Measurements from ENCODE around the gene AFDN. TPM values are rescaled to one million over a fixed set of nuclear protein-coding genes. Genes with fewer than 3 reads are reported as not detected.

The AFDN gene
- total and polyA plus RNA-seq, 2 experiments from 2014 or later = 130 to 198 TPM

GRCh38 chr6:167920165-167920564 is 93.5 kb downstream of the AFDN start:
- H3K4me3 ChIP-seq = no peak overlapping the region
- no peaks in the 10 kb centered on the region for H3K36me3 ChIP-seq (replicated peaks; ENCODE audit: insufficient read depth, low read depth)
- H3K9me2 ChIP-seq (replicated peaks; ENCODE audit: insufficient read depth) = no peaks in the 10 kb centered on the region
- H3K4me1 ChIP-seq (ENCODE audit: insufficient read depth) = no peaks in the 10 kb centered on the region
- no peak for DNase-seq (ENCODE audit: low spot score)
- TF ChIP-seq CTCF (IDR thresholded peaks at IDR 0.05; ENCODE audit: poor library complexity) = no peak
- TF ChIP-seq EZH2phosphoT487 (IDR thresholded peaks at IDR 0.05; ENCODE audit: low read depth, severe bottlenecking, unreplicated experiment) = no peak
- no peak for TF ChIP-seq EZH2 (IDR thresholded peaks at IDR 0.05; ENCODE audit: borderline replicate concordance)
- no peak overlapping the region for H3K27ac ChIP-seq
- H3K4me2 ChIP-seq = no peak overlapping the region
- H4K20me1 ChIP-seq (ENCODE audit: insufficient read depth, poor library complexity, severe bottlenecking) = no peaks in the 10 kb centered on the region
- H3K79me2 ChIP-seq = peaks cover 11% of the 10 kb centered on the region
- 94% methylated on average over 8 of the region's 8 CpGs for WGBS (ENCODE audit: low lambda C conversion rate, missing lambda C conversion rate)
- H3K27me3 ChIP-seq = no peaks in the 10 kb centered on the region
- H2AFZ ChIP-seq = no peak overlapping the region
- H3K9me3 ChIP-seq (ENCODE audit: low read depth) = no peaks in the 10 kb centered on the region

- H3K79me2 ChIP-seq = peaks cover 12% of the 10 kb centered on the region
- no peak overlapping the region for H3K4me3 ChIP-seq
- H3K4me2 ChIP-seq = no peak overlapping the region
- TF ChIP-seq CTCF (IDR thresholded peaks at IDR 0.05; ENCODE audit: poor library complexity) = no peak
- TF ChIP-seq EZH2 (IDR thresholded peaks at IDR 0.05; ENCODE audit: borderline replicate concordance) = no peak
- no peak for TF ChIP-seq EZH2phosphoT487 (IDR thresholded peaks at IDR 0.05; ENCODE audit: low read depth, severe bottlenecking, unreplicated experiment)
- no peaks in the 10 kb centered on the region for H3K9me3 ChIP-seq (ENCODE audit: low read depth)
- H4K20me1 ChIP-seq (ENCODE audit: insufficient read depth, poor library complexity, severe bottlenecking) = no peaks in the 10 kb centered on the region
- 89% methylated on average over 6 of the region's 6 CpGs for WGBS (ENCODE audit: low lambda C conversion rate, missing lambda C conversion rate)
- H3K27me3 ChIP-seq = no peaks in the 10 kb centered on the region
- H2AFZ ChIP-seq = no peak overlapping the region
- H3K4me1 ChIP-seq (ENCODE audit: insufficient read depth) = no peaks in the 10 kb centered on the region
- no peaks in the 10 kb centered on the region for H3K9me2 ChIP-seq (replicated peaks; ENCODE audit: insufficient read depth)
- no peak overlapping the region for H3K27ac ChIP-seq
- no peak for DNase-seq (ENCODE audit: low spot score)
- peaks cover 3% of the 10 kb centered on the region for H3K36me3 ChIP-seq (replicated peaks; ENCODE audit: insufficient read depth, low read depth)
These were observed 95.1 kb downstream of the AFDN start for GRCh38 chr6:167921831-167922230.

- Histone ChIP-seq H3K9me2 (replicated peaks; ENCODE audit: insufficient read depth) (no peaks in the 10 kb centered on the region), H4K20me1 (ENCODE audit: insufficient read depth, poor library complexity, severe bottlenecking) (no peaks in the 10 kb centered on the region), H3K27me3 (no peaks in the 10 kb centered on the region), H2AFZ (no peak overlapping the region), H3K79me2 (peaks cover 16% of the 10 kb centered on the region), H3K9me3 (ENCODE audit: low read depth) (no peaks in the 10 kb centered on the region), H3K27ac (no peak overlapping the region), H3K36me3 (replicated peaks; ENCODE audit: insufficient read depth, low read depth) (peaks cover 3% of the 10 kb centered on the region), H3K4me2 (no peak overlapping the region), H3K4me3 (no peak overlapping the region), H3K4me1 (ENCODE audit: insufficient read depth) (no peaks in the 10 kb centered on the region)
- TF ChIP-seq EZH2 (IDR thresholded peaks at IDR 0.05; ENCODE audit: borderline replicate concordance) = no peak
- TF ChIP-seq CTCF (IDR thresholded peaks at IDR 0.05; ENCODE audit: poor library complexity) = no peak
- no peak for TF ChIP-seq EZH2phosphoT487 (IDR thresholded peaks at IDR 0.05; ENCODE audit: low read depth, severe bottlenecking, unreplicated experiment)
- 88% methylated on average over 7 of the region's 7 CpGs for WGBS (ENCODE audit: low lambda C conversion rate, missing lambda C conversion rate)
- DNase-seq (ENCODE audit: low spot score) = no peak
These were observed 98.3 kb downstream of the AFDN start for GRCh38 chr6:167925026-167925425.

GRCh38 chr6:167927246-167927645 is 100.5 kb downstream of the AFDN start:
- Histone ChIP-seq H3K4me3 (no peak overlapping the region), H3K79me2 (peaks cover 16% of the 10 kb centered on the region), H3K9me3 (ENCODE audit: low read depth) (no peaks in the 10 kb centered on the region), H2AFZ (no peak overlapping the region), H3K9me2 (replicated peaks; ENCODE audit: insufficient read depth) (no peaks in the 10 kb centered on the region), H3K27ac (no peak overlapping the region), H3K27me3 (no peaks in the 10 kb centered on the region), H3K4me1 (ENCODE audit: insufficient read depth) (peaks cover 12% of the 10 kb centered on the region), H4K20me1 (ENCODE audit: insufficient read depth, poor library complexity, severe bottlenecking) (no peaks in the 10 kb centered on the region), H3K36me3 (replicated peaks; ENCODE audit: insufficient read depth, low read depth) (peaks cover 3% of the 10 kb centered on the region), H3K4me2 (no peak overlapping the region)
- WGBS (ENCODE audit: low lambda C conversion rate, missing lambda C conversion rate) = 86% methylated on average over 6 of the region's 6 CpGs
- DNase-seq (ENCODE audit: low spot score) = no peak
- TF ChIP-seq EZH2phosphoT487 (IDR thresholded peaks at IDR 0.05; ENCODE audit: low read depth, severe bottlenecking, unreplicated experiment) = no peak
- no peak for TF ChIP-seq EZH2 (IDR thresholded peaks at IDR 0.05; ENCODE audit: borderline replicate concordance)
- TF ChIP-seq CTCF (IDR thresholded peaks at IDR 0.05; ENCODE audit: poor library complexity) = no peak
